Measurements from ENCODE around the gene PEX12. TPM values are rescaled to one million over a fixed set of nuclear protein-coding genes. Genes with fewer than 3 reads are reported as not detected.

Gene PEX12
- total RNA-seq, 3 donors from 2014 or later = 5.1 to 10.0 (median 8.2) TPM

DNA sequence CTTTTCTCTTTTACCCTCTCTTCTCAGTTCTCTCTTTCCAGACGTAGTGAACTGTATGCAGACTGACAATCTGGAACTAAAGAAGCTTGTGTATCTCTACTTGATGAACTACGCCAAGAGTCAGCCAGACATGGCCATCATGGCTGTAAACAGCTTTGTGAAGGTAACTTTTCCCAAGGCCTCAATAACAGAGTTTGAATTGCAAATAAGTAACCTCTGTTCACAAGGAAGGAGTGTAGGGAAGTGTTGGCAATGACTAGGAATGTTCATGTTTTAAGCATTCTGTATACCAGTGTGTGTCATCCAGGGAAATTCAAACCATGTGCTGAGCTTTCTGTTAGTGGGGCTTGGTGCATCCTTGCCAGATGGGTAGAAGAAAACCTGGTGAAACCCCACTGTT lies 27.3 kb upstream of the PEX12 start:
- Histone ChIP-seq H3K4me3 (no peak overlapping the region), H3K27me3 (no peaks in the 10 kb centered on the region), H3K4me1 (no peaks in the 10 kb centered on the region), H3K36me3 (no peaks in the 10 kb centered on the region), H3K9me3 (no peaks in the 10 kb centered on the region), H3K27ac (no peak overlapping the region)
- intact Hi-C loops (cut with DNase I; ENCODE audit: low total_unique reads) = no loop called here
- TF ChIP-seq POLR2A (IDR thresholded peaks at IDR 0.05) (no peak), POLR2AphosphoS5 (IDR thresholded peaks at IDR 0.05) (no peak)
- TF ChIP-seq, protein P1, sequence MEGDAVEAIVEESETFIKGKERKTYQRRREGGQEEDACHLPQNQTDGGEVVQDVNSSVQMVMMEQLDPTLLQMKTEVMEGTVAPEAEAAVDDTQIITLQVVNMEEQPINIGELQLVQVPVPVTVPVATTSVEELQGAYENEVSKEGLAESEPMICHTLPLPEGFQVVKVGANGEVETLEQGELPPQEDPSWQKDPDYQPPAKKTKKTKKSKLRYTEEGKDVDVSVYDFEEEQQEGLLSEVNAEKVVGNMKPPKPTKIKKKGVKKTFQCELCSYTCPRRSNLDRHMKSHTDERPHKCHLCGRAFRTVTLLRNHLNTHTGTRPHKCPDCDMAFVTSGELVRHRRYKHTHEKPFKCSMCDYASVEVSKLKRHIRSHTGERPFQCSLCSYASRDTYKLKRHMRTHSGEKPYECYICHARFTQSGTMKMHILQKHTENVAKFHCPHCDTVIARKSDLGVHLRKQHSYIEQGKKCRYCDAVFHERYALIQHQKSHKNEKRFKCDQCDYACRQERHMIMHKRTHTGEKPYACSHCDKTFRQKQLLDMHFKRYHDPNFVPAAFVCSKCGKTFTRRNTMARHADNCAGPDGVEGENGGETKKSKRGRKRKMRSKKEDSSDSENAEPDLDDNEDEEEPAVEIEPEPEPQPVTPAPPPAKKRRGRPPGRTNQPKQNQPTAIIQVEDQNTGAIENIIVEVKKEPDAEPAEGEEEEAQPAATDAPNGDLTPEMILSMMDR (IDR thresholded peaks at IDR 0.05) = no peak
- DNase-seq (ENCODE audit: low spot score in 2 of 2) = no peak

DNA sequence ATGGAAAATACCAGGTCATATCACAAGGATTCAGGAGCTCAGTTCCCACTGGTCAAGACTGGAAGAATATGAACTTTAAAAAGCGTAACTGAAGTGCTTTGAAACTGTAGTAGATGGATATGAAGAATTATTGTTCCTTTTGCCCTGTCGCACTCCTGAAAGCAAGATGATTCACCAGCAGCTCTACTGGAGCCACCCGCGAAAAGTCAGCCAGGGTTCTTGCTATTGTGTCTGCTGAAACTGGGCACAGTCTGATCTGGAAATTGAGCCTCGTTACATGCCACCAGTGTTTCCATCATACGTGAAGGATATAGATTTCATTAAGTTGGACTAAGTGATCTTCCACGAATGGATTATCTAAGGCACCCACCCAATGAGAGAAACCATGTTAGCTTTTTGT lies 25.3 kb upstream of the PEX12 start:
- TF ChIP-seq, protein P1 (IDR thresholded peaks at IDR 0.05) = no peak
- TF ChIP-seq POLR2AphosphoS5 (IDR thresholded peaks at IDR 0.05) = no peak
- no peak for TF ChIP-seq POLR2A (IDR thresholded peaks at IDR 0.05)
- Histone ChIP-seq H3K9me3 (no peaks in the 10 kb centered on the region), H3K36me3 (no peaks in the 10 kb centered on the region), H3K27me3 (no peaks in the 10 kb centered on the region), H3K27ac (no peak overlapping the region), H3K4me1 (no peaks in the 10 kb centered on the region), H3K4me3 (no peak overlapping the region)
- intact Hi-C loops (cut with DNase I; ENCODE audit: low total_unique reads) = no loop called here
- DNase-seq (ENCODE audit: low spot score in 2 of 2) = no peak

DNA sequence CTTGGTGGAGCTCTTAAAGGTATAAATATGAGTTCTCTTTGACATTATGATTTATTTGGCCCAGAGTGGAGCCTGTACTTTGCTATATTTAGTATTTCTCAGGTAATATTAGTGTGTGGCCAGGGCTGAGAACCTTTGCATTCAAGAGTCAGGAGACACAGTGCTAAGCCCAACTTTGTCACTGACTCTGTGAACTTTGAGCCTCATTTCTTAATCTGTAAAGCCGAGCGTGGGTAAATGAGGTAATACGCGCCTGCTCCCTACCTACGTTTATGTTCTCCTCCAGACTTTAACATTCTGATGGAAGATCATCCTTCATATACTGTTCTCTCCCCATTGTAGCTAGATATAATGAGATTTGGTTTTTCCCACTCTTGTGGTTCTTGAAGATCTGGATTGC lies 19.2 kb upstream of the PEX12 start:
- intact Hi-C loops (cut with DNase I; ENCODE audit: low total_unique reads) = no loop called here
- Histone ChIP-seq H3K9me3 (no peaks in the 10 kb centered on the region), H3K27ac (no peak overlapping the region), H3K36me3 (no peaks in the 10 kb centered on the region), H3K4me3 (no peak overlapping the region), H3K27me3 (no peaks in the 10 kb centered on the region), H3K4me1 (no peaks in the 10 kb centered on the region)
- TF ChIP-seq, protein P1 (IDR thresholded peaks at IDR 0.05) = no peak
- TF ChIP-seq POLR2AphosphoS5 (IDR thresholded peaks at IDR 0.05) = no peak
- TF ChIP-seq POLR2A (IDR thresholded peaks at IDR 0.05) = no peak
- DNase-seq (ENCODE audit: low spot score in 2 of 2) = no peak

DNA sequence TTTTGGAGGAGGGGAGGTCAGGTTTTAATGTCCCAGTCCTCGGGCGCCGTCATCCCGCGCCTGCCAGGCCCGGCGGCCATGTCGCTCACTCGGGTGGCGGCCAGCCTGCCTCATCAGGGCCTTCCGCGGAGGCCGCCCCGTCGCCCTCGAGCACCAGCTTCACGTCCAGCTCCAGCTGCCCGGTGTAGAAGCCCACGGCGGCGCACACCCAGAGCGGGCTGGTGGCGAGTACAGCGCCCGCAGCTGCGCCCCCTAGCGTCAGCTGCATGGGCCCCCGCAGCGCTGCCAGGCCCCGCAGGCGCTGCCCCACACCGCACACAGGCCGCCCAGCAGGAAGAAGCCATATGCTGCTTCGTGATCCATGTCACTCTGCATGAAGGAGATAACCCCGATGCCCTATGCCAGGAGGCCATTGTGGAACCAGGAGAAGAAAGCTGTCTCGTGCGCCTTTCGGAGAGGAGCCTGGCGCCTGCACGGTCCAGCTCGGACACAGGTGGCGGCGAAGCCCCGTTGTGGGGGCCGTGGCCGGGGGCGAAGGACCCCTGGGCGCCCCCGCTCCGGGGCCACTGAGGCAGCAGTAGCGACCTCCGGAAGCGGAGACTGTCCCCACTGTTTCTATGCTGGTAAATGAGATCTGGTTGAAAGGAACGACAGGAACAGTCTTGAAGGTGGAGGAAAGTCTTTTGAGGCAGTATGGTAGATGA lies 18.3 kb upstream of the PEX12 start:
- DNase-seq (ENCODE audit: low spot score in 2 of 2) = no peak
- Histone ChIP-seq H3K4me3 (no peak overlapping the region), H3K36me3 (no peaks in the 10 kb centered on the region), H3K27me3 (no peaks in the 10 kb centered on the region), H3K27ac (no peak overlapping the region), H3K4me1 (no peaks in the 10 kb centered on the region), H3K9me3 (no peaks in the 10 kb centered on the region)
- no peak for TF ChIP-seq POLR2A (IDR thresholded peaks at IDR 0.05)
- TF ChIP-seq POLR2AphosphoS5 (IDR thresholded peaks at IDR 0.05) = no peak
- TF ChIP-seq, protein P1 (IDR thresholded peaks at IDR 0.05) = no peak
- intact Hi-C loops (cut with DNase I; ENCODE audit: low total_unique reads) = no loop called here

DNA sequence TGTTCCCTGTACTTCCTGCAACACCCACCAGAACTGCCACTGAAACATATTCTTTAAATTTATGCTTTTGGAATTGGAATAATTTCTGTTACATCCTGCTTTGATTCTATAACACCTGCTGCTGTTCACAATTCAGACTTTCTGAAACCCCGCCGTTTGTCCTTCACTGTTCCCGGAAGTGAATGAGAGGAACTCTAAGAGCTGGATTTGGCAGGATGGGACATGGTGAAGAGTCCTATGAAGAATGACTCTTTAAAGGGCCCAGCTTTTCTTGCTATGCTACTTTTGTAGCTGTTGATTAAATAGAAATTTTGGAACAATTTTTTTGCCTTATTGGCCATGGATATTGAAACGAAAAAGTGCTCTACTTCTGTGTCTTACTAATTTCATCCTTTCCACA lies 17.7 kb upstream of the PEX12 start:
- intact Hi-C loops (cut with DNase I; ENCODE audit: low total_unique reads) = no loop called here
- H3K36me3 ChIP-seq = no peaks in the 10 kb centered on the region
- no peak for DNase-seq (ENCODE audit: low spot score in 2 of 2)

More for the DNA sequence above, 17.7 kb upstream of the PEX12 start:
- Histone ChIP-seq H3K4me3 (no peak overlapping the region), H3K4me1 (no peaks in the 10 kb centered on the region), H3K9me3 (no peaks in the 10 kb centered on the region), H3K27ac (no peak overlapping the region), H3K27me3 (no peaks in the 10 kb centered on the region)
- no peak for TF ChIP-seq POLR2AphosphoS5 (IDR thresholded peaks at IDR 0.05)
- no peak for TF ChIP-seq POLR2A (IDR thresholded peaks at IDR 0.05)
- TF ChIP-seq, protein P1 (IDR thresholded peaks at IDR 0.05) = no peak
